Measurements from ENCODE around the gene B4GALT2. TPM values are rescaled to one million over a fixed set of nuclear protein-coding genes. Genes with fewer than 3 reads are reported as not detected.

The B4GALT2 gene
- total RNA-seq, 1 donor from 2014 or later: 93.9 TPM

DNA sequence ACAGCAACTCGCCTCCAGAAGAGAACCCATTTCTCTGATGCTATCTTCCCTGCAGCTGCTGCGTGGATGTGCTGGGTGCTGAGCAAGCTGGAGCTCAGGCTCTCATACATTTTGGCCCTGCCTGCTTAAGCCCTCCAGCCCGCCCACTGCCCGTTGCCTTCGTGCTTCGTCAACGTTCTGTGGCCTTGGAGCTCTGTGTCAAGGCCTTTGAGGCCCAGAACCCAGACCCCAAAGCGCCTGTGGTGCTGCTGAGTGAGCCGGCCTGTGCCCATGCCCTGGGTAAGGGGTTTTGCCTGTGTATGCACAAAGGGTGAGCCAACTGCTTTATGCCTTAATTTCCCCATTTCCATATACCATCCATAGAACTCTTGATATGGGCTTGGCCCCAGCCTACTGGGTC, 8.1 kb upstream of the B4GALT2 start:
- DNase-seq: no peak

DNA sequence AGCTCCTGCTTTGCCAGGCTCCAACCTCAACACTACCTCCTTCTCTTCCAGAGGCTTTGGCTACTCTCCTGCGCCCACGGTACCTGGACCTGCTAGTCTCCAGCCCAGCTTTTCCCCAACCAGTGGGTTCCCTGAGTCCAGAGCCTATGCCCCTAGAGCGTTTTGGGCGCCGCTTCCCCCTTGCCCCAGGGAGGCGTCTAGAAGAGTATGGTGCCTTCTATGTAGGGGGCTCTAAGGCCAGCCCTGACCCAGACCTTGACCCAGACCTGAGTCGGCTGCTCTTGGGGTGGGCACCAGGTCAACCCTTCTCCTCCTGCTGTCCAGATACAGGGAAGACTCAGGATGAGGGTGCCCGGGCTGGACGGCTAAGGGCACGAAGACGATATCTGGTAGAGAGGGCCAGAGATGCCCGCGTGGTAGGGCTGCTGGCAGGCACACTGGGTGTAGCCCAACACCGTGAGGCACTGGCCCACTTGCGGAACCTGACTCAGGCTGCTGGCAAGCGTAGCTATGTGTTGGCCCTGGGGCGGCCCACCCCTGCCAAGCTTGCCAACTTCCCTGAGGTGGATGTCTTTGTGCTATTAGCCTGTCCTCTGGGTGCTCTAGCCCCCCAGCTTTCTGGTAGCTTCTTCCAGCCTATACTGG, 7.6 kb upstream of the B4GALT2 start:
- no peak for DNase-seq

DNA sequence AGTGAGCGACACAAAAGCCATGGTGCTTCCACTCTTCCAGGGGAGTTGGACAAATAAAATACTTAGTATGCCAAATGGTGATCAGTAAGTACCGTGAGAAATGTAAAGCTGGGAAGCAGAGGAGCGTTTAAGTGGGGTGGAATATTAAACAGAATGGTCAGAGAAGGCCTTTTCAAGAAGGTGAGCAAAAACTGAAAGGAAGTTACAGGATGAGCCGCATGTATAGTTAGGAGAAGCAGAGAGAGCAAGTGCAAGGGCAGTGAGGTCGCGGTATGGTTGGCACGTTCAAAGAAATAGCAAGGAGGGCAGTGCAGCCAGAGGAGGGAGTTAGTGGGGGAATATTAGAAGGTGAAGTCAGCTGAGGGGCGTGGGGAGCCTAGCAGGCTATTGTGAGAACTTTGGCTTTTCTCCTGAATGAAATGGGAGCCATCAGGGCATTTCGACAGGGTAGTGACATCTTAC, 5.0 kb upstream of the B4GALT2 start:
- DNase-seq: no peak

DNA sequence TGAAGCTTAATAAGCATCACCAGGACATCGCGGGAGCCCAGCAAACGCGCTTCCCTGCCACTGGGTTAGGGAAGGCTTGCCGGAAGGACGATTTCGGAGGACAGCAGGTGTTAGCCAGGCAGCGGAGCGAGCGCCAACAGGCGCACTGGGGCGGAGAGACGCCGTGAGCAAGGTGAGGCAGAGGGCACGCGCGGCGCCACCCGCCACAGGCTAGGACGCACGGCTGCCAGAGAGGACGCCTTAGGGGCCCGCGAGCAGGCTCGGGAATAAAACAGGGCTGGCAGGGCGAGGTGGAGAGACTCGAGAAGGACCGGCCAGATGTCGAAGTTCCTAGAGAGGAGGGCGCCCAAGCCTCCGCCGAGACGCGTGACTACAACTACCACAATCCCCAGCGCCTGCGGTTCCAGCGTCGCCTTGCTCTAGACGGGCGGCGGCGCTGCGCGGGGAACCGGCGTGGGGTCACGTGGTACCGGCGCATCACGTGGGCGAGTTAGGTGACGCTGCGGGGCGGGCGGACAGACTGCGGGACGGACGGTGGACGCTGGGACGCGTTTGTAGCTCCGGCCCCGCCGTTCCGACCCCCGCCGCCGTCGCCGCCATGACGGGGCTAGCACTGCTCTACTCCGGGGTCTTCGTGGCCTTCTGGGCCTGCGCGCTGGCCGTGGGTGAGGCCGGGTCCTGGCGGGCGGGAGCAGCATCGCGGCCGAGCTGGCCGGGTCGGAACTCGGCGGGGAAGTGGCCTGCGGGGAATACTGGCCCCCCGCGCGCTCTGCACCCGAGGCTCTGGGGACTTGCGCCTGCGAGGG, 4.4 kb upstream of the B4GALT2 start, which contains the start of gene ATP6V0B:
Gene ATP6V0B, plus strand, starts transcription at position 518 of the 806 bp plus-strand sequence. Its CDS starts 81 bp downstream, at position 599.
- DNase-seq: peak; percentile 95

DNA sequence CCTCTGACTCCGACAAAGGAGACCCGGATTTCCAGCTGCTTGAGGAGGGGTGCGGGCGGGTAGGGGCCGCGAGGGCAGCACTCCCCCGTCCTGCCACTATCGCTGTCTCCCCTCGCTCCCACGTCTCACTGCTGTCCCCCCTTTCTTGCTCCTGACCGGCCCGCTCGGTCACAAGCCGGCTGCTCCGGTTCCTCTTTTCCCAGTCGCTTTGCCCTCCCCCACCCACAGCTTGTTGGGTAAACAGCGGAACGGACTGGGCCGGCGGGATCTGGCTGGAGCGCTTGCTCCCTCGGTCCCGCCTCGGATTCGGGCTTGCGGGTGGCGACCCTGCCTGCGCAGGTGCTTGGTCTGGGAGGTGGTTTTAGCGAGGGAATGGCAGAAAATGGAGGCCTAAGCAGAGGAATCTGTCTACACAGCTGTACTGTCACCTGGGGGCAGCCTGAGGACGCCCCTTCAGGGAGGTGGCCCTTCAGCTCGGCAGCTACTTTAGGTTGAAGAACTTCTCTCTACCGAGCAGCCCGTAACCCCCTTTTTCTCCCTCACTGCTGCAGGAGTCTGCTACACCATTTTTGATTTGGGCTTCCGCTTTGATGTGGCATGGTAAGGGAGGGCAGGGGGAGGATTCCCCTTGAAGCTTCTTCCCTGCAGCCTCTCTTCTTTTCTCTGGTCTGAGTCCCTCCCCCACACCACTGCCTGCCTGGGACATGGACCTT, 3.6 kb upstream of the B4GALT2 start:
- DNase-seq: peak; percentile 17

DNA sequence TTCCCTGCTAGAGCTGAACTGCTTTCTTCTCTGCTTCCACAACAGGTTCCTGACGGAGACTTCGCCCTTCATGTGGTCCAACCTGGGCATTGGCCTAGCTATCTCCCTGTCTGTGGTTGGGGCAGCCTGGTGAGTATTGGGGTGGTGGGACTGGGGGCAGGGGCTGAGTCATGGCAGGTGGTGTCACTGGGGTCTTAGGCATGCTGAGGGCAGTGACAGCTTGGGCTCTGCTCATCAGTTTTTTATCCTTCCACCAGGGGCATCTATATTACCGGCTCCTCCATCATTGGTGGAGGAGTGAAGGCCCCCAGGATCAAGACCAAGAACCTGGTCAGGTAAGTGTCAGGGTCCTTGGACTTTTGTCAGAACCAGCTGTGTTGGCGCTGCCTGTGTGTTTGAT, 3.0 kb upstream of the B4GALT2 start:
- no peak for DNase-seq

DNA sequence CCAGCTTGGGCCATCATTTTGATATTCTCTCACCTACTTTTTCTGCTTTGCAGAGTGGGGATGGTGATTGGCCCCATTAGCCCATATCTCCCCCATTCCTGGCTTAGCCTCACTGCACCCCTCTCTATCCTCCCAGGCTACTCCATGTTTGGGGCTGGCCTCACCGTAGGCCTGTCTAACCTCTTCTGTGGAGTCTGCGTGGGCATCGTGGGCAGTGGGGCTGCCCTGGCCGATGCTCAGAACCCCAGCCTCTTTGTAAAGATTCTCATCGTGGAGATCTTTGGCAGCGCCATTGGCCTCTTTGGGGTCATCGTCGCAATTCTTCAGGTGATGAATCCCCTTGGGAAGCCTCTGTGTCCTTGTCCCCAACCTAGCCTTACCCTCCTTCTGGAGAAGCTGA, 2.1 kb upstream of the B4GALT2 start:
- DNase-seq: no peak

DNA sequence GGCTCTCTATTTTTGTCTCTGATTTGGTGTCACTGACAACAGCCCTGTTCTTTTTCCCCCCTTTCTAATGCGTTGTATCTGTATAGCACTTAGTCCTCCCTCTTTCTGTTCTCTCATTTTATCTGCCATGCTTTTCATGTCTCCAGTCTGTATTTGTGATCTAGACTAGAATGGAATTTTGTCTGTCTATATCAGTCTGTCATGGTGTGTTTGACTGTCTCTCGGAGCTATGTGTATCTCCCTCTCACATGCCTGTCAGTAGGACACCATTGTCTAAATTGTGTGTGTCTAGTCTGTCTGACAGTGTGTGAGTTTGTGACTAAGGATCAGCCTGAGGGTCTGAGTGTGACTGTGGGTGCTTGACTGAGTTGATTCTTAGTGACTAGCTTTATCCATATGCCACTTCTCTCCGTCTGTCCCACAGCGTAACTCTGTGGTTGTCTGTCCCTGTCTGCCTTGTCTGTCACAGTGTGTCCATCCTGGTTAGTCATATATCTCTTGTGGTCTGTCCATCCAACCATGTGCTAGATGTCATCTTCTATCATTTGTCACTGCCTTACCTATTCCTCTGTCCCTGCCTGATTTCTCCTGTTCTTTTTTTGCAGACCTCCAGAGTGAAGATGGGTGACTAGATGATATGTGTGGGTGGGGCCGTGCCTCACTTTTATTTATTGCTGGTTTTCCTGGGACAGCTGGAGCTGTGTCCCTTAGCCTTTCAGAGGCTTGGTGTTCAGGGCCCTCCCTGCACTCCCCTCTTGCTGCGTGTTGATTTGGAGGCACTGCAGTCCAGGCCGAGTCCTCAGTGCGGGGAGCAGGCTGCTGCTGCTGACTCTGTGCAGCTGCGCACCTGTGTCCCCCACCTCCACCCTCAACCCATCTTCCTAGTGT, 1.4 kb upstream of the B4GALT2 start:
- no peak for DNase-seq

DNA sequence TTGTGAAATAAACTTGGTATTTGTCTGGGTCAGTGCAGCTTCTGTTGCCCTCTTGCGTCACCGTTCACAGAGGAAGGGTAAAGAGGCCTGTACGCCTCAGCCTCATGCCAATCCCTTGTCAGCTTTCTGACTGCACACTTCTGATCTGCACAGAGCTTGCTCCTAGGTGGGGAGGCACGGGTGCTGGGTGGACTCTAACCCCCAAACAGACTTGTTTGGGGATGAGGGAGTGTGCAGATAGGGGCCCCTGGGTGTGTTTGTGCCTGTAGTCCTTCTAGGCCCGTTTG, 803 bp upstream of the B4GALT2 start:
- no peak for DNase-seq

DNA sequence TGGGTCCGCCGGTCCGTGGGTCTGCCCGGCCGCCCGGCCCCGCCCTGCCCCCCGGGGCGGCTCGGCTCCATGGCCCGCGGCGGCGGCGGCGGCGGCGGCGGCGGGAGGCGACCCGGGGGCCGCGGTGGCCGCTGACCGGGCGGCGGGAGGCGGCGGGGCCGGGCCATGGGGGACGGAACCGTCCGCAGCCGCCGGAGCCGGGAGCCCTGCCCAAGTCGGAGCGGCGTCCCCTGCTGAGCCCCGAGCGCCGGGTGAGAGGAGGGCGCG, 184 bp downstream of the B4GALT2 start:
- no peak for DNase-seq

DNA sequence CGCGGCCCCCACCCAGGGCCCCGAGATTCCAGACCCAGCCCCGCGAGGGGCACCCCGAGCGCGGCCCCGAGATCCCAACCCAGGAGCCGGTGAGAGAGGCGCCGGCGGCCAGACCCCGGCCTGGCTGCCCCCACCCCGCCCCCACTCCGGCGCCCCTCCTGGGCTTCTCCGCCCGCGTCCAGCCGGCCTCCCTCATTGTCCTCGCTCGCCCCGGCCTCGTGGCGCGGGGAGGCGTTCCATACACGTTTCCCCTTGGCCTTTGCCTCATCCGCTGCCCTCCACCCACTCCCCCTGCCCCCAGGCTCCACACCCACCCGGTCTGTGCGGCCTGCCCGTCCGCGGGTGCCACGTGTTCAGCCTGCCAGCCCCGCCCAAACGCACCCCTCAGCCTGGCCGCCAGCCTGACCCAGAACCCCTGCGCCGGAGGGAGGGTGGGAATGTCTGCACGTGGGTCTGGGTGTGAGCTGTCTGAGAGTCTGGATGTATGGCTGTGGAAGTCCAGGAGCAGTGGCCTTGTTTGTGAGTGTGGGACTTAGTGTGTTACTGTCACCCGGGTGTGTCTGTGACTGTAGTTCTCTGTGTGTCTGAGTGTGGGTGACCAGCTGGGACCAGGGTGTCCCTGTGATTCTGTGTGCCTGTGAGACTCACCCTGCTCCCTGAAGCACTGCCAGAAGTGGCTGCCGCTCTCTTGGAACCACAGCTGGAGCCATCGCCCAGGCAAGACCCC, 681 bp downstream of the B4GALT2 start:
- peak; percentile 55 for DNase-seq

DNA sequence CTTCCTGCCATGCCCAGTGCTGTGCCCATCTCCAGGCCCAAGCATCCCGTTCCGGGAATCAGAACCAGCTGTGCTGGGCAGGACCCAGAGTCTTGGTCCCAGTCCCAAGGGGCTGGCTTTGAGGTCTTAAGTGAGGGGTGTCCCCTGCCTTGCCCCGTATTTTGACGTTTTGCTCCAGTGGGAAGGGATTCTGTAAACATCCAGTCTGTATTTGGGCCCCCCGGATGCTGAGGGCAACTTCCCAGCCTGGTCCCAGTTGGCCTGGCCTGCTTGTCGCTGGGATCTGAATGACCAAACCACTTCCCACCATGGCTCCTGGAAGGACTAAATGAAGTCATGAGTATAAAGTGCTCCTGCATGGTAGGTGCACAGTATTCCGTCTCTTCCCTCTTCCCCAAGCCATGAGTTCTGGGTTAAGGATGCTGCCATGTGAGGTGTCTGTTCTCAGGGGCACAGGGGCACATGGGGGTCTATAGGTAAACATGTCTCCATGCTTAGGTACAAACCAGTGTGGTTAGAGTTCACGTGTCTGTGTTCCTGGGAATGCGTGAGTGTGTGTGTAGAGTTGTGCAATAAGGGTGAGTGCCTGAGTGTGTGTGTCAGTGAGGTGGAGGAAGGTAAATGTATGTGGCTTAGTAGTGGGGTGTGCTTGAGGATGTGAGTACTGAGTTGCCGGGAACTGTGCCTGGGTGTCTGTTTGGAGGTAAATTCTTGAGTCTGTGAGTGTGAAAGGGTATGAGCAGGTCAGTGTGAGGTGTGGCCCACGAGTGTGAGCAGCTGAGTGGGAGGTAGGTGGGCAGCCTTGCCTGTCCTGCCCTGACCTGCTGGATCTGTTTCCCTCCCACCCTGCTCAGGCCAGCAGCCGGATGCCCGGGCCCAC, 1.5 kb downstream of the B4GALT2 start:
- no peak for DNase-seq

DNA sequence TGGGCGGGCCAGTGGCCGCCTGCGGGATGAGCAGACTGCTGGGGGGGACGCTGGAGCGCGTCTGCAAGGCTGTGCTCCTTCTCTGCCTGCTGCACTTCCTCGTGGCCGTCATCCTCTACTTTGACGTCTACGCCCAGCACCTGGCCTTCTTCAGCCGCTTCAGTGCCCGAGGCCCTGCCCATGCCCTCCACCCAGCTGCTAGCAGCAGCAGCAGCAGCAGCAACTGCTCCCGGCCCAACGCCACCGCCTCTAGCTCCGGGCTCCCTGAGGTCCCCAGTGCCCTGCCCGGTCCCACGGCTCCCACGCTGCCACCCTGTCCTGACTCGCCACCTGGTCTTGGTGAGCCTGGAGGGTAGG, 2.1 kb downstream of the B4GALT2 start:
- no peak for DNase-seq

DNA sequence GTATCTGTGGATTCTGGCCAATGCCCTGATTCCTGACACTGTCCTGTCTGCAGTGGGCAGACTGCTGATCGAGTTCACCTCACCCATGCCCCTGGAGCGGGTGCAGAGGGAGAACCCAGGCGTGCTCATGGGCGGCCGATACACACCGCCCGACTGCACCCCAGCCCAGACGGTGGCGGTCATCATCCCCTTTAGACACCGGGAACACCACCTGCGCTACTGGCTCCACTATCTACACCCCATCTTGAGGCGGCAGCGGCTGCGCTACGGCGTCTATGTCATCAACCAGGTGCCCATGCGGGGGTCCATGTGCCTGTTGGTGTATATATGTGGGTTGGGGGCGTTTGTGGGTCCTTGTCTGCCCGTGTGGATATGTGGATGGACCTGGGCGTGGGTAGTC, 2.6 kb downstream of the B4GALT2 start:
- no peak for DNase-seq

DNA sequence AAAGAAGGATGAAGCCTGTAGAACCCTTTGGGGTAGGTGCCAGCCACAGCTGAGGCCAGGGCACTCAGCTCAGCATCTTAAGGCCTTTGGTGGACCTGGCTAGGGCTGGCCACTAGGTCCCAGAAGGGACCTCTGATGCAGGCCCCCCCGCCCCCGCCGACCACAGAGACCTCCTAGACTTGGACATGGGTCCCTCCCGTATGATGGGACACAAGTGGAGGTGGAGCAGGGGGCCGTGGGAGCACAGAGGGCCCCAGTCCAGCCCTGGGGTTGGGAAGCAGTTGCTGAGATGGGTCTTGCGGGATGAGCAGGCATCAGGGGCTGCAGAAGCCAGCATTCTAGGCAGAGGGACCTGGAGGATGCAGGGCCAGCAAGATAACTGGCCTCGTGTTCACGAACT, 3.2 kb downstream of the B4GALT2 start:
- no peak for DNase-seq

DNA sequence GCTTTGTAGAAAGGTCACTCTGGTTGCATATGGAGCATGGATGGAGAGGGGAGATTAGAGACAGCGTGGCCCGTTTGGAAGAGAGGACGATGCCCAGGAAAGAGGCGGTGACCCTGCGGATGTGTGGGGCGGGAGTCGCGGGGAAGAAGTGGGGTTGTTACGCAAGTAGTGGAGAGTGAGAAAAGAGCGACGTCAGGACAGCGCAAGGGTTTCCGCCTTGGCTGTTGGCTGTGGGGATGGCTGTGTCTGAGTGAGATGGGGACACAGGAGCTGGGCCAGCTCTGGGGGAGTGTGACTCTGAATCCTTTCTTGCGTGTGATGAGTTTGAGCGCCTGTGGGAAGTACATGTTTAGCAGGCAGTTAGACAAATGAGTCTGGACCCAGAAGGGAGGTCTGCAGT, 3.8 kb downstream of the B4GALT2 start:
- peak; percentile 64 for DNase-seq

DNA sequence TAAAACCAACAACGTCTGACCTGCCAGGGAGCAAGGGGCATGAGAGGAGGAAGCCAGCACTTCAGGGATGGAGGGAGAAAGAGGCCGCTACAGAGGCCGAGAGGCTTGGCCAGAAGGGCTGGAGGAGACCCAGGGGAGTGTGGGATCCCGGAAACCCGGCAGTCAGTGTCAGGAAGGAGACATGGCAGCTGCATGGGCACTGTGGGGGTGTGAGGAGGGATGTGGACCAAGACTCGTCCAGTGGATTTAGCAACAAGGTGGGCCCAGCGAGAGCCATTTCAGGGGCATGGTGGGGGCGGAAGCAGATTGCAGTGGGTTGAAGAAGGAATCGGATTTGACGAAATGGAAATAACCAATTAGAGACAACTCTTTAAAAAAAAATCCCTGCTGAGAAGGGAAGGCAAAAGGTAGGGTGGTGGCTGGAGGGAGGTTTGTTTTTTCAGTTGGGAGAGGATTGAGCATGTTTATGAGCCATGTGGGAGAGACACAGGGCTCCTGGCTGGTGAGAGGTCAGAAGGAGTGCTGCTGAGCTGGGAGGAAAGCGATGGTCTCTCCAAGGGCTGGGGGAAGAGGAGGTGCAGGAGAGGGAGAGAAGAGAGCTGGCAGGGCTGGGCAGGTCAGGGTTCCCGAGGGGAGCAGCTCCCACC, 4.4 kb downstream of the B4GALT2 start:
- DNase-seq: no peak

DNA sequence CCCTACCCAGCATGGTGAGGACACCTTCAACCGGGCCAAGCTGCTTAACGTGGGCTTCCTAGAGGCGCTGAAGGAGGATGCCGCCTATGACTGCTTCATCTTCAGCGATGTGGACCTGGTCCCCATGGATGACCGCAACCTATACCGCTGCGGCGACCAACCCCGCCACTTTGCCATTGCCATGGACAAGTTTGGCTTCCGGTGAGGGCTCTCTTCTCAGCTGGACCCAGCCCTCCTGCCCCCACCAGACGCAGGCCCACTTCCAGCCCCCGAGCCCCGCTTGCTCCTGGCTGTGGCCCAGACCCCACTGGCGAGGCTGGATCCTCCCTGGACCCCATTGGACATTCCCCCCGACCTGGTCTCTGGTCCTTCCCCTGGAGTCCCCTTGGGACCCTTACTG, 5.8 kb downstream of the B4GALT2 start:
- DNase-seq: no peak

DNA sequence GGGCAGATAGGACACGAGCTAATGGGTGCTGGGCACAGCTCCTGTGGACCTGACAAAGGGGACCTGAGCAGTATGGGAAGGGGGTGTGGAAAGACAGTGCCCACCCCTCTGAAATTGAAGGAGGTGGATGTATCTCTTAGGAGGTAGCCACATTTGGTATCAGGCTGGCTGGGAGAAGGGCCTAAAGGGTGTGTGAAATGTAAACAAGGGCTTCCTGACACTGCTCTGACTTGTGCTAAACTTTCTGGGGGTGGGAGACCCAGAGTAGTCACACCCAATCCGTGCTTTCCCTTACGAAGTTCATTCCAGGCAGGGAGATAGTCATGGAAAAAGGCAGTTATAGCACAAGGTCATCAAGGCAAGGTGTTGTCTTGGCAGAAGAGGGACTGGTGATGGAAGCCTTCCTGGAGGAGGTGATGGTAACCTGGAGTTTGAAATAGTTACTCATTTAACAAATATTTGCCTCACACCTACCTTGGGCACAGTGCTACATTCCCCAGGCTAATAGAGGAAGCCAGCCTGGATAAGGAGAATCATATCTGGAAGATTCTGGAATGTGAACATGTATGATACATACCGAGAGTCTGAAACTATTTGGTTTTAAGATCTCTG, 7.1 kb downstream of the B4GALT2 start:
- DNase-seq: no peak

DNA sequence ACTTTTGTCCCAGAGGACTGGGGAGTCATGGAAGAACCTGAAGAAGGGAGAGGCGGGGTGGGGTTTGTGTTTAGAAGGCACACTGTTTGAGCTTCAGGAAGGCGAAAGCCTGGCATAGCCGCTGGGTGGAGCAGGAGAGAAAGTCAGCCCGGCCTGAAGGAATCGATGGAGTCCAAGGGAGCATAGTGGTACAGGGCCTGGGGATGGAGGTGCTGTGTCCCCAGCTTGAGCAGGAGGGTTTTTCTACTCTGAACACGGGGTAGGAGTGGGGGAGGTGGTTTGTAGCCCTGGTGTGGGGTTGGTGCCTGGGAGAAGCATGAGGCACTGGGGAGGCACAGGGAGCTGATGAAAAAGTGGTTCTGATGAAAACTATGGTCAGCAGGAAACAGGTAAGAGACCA, 7.7 kb downstream of the B4GALT2 start:
- no peak for DNase-seq
